ENCODE measurements around the gene CDC7. TPM values are rescaled to one million over a fixed set of nuclear protein-coding genes. Genes with fewer than 3 reads are reported as not detected.
A peak's percentile ranks its signal among the peaks of the same experiment; 100 is the strongest.

The CDC7 gene
- total RNA-seq, 1 experiment from 2014 or later = 41.6 TPM

- no peak overlapping the region for H2BK12ac ChIP-seq (ENCODE audit: insufficient read length, low read depth, low read length)
- DNase-seq = no peak
- no peak overlapping the region for H3T11ph ChIP-seq (ENCODE audit: low read length)
- no peaks in the 10 kb centered on the region for H3K79me2 ChIP-seq (ENCODE audit: insufficient read depth, low read length)
- H4K8ac ChIP-seq (replicated peaks; ENCODE audit: insufficient read length, low read depth, low read length) = no peak overlapping the region
- no peaks in the 10 kb centered on the region for H3K27me3 ChIP-seq (ENCODE audit: insufficient read depth, low read length)
- H2BK120ac ChIP-seq (ENCODE audit: low read depth, low read length, poor library complexity, severe bottlenecking) = no peak overlapping the region
- no peak overlapping the region for H3K23ac ChIP-seq (ENCODE audit: insufficient read length, low read depth, low read length)
- no peak overlapping the region for H2BK20ac ChIP-seq (ENCODE audit: low read depth, low read length, poor library complexity, severe bottlenecking)
- no peak overlapping the region for H3K27ac ChIP-seq (ENCODE audit: insufficient read length, low read depth, low read length)
- no peak overlapping the region for H3K4ac ChIP-seq (ENCODE audit: low read depth, low read length)
- no peak overlapping the region for H3K27ac Mint-ChIP-seq
- H3K56ac ChIP-seq (ENCODE audit: insufficient read length, low read depth, low read length) = no peak overlapping the region
- no peak overlapping the region for H4K5ac ChIP-seq (ENCODE audit: insufficient read length, low read depth, low read length)
- H2BK5ac ChIP-seq (ENCODE audit: insufficient read length, low read length) = no peak overlapping the region
- H3K9me3 Mint-ChIP-seq = no peaks in the 10 kb centered on the region
- TF ChIP-seq CTCF (conservative IDR thresholded peaks at IDR 0.05) = peak; percentile 53; the same call in 2 of the 3 replicates
- no peak overlapping the region for H2AK5ac ChIP-seq (ENCODE audit: insufficient read length, low read length)
- no peak overlapping the region for H3K14ac ChIP-seq (ENCODE audit: insufficient read depth, low read length)
- no peaks in the 10 kb centered on the region for H3K27me3 Mint-ChIP-seq (ENCODE audit: low read depth)
- no peaks in the 10 kb centered on the region for H3K9me3 ChIP-seq (ENCODE audit: control insufficient read depth, low read depth, low read length)
- no peak overlapping the region for H3K9ac ChIP-seq (ENCODE audit: extremely low read depth, insufficient read length, low read length)
- H2BK15ac ChIP-seq (ENCODE audit: low read depth, low read length) = no peak overlapping the region
- WGBS (ENCODE audit: extremely low coverage, insufficient read length, low lambda C conversion rate) = no CpG with 5 or more reads among the region's 2 CpGs
- no peak overlapping the region for H4K91ac ChIP-seq (ENCODE audit: insufficient read length, low read depth, low read length)
- no peaks in the 10 kb centered on the region for H3K4me1 ChIP-seq (ENCODE audit: insufficient read depth, low read length)
- peaks cover 43 to 86% (median 82%) of the 10 kb centered on the region in 3 experiments; a peak in 6 of 7 replicates for H3K36me3 Mint-ChIP-seq (ENCODE audit: insufficient read depth in 1 of 3, low read depth in 3 of 3)
- H3K18ac ChIP-seq (ENCODE audit: insufficient read length, low read depth, low read length) = no peak overlapping the region
- H3K4me2 ChIP-seq (ENCODE audit: insufficient read depth, insufficient read length, low read length) = no peak overlapping the region
- no peaks in the 10 kb centered on the region for H3K23me2 ChIP-seq (ENCODE audit: insufficient read length, low read depth, low read length, poor library complexity, severe bottlenecking)
- H3K4me1 Mint-ChIP-seq = no peaks in the 10 kb centered on the region
- H3K4me3 Mint-ChIP-seq = no peak overlapping the region
- H4K20me1 ChIP-seq (ENCODE audit: control insufficient read depth, insufficient read depth, insufficient read length) = no peaks in the 10 kb centered on the region
- H2AFZ ChIP-seq (ENCODE audit: low read length) = no peak overlapping the region
- no peaks in the 10 kb centered on the region for H3K79me1 ChIP-seq (ENCODE audit: insufficient read depth, low read depth, low read length, poor library complexity, severe bottlenecking)
These were observed 12.5 kb downstream of the CDC7 start for GRCh38 chr1:91513160-91513559.
